ENCODE data around the gene MIEF1.
A peak's percentile ranks its signal among the peaks of the same experiment; 100 is the strongest.

Gene MIEF1

DNA sequence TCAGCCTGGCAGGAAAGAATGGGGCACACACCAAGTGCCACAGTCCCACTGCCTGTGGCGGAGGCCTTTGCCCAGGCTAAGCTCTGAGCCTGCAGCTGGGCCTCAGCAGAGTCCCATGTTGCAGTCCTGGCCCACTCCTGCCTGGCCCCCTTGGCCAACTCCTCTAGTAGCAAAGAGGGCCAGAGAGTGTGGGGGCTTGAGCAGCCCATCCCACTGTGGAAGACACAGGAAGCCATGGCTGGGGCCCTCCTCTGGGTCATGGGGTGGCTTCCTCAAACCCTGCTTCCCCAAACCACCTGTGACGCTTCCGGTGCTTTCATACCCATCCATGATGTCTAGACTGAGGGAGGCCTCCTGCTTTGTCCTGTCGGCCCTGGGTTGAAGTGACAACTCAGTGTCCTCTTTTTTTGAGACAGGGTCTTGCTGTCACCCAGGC lies 24.7 kb downstream of the MIEF1 start:
- H3K27me3 ChIP-seq (ENCODE audit: insufficient read depth, low read length) = no peaks in the 10 kb centered on the region
- peaks cover 60% of the 10 kb centered on the region for H3K36me3 ChIP-seq (ENCODE audit: insufficient read depth, low read length)
- H3K27ac ChIP-seq (ENCODE audit: low read depth, low read length) = peak overlapping the region; percentile 55; the same call in 1 of the 2 replicates
- H3K9me3 ChIP-seq (ENCODE audit: insufficient read depth, low read depth, low read length) = no peaks in the 10 kb centered on the region
- peaks cover 16% of the 10 kb centered on the region for H3K4me1 ChIP-seq (ENCODE audit: insufficient read depth, low read length)
- no peak overlapping the region for H3K9ac ChIP-seq (ENCODE audit: low read depth, low read length)
- 86% methylated on average over 4 of the region's 4 CpGs for WGBS
- no peak overlapping the region for H3K4me3 ChIP-seq (ENCODE audit: low read length)

DNA sequence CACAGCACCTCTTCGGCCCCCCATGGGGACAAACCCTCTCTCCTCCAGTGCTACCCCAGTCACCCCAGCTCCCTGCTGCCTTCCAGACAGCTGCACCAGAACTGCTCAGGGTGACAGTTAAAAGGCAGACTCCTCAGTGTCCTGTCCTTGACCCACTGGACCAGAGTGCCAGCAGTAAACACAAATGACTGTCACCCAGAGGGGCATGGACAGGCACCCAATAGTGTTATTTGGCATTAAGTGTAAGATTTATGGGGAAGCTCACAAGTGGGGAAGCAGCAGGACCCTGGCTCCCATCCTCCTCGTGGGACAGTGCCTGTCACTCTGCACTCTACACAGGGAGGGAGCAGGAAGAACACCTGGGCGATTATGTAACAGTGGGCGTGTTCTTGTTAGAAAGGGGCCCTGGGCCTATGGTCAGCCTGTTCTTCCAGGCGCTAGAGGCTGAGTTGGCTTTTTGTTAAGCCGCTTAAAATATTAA lies 25.4 kb downstream of the MIEF1 start:
- H3K27ac ChIP-seq (ENCODE audit: low read depth, low read length) = no peak overlapping the region
- no peak overlapping the region for H3K4me3 ChIP-seq (ENCODE audit: low read length)
- H3K4me1 ChIP-seq (ENCODE audit: insufficient read depth, low read length) = peaks cover 16% of the 10 kb centered on the region
- H3K27me3 ChIP-seq (ENCODE audit: insufficient read depth, low read length) = no peaks in the 10 kb centered on the region
- no peaks in the 10 kb centered on the region for H3K9me3 ChIP-seq (ENCODE audit: insufficient read depth, low read depth, low read length)
- H3K36me3 ChIP-seq (ENCODE audit: insufficient read depth, low read length) = peaks cover 53% of the 10 kb centered on the region
- 78% methylated on average over 6 of the region's 6 CpGs for WGBS
- H3K9ac ChIP-seq (ENCODE audit: low read depth, low read length) = no peak overlapping the region

DNA sequence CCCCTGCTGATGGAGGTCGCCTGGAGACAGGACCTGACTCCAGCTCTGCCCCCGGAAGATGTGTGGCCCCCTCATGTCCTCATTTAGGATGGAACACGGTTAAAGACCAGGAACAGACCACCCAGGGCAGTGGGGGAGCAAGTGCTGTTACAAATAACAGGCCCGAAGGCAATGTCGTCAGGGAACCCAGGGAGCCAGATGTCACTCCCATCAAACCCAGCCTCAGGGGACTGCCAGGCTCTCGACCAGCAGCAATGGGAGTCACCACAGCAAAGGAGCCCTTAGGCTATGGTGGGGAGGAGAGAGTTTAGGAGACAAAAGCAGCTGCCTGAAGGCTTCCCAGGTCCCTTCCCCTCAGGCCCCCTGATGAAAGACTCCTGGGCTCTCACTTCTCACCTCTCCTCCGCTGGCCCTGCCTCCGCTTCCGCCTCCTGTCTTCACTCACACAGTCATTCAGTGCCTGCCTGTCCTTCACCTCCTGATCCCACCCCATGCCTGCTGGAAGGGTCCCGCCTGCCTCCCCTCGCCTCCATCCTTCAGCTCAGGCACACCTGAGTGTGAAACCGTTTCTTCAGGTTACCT lies 26.1 kb downstream of the MIEF1 start:
- 77% methylated on average over 12 of the region's 12 CpGs for WGBS
- H3K4me1 ChIP-seq (ENCODE audit: insufficient read depth, low read length) = peaks cover 18% of the 10 kb centered on the region
- no peaks in the 10 kb centered on the region for H3K9me3 ChIP-seq (ENCODE audit: insufficient read depth, low read depth, low read length)
- H3K27me3 ChIP-seq (ENCODE audit: insufficient read depth, low read length) = no peaks in the 10 kb centered on the region
- H3K27ac ChIP-seq (ENCODE audit: low read depth, low read length) = no peak overlapping the region
- no peak overlapping the region for H3K4me3 ChIP-seq (ENCODE audit: low read length)
- H3K9ac ChIP-seq (ENCODE audit: low read depth, low read length) = no peak overlapping the region
- peaks cover 46% of the 10 kb centered on the region for H3K36me3 ChIP-seq (ENCODE audit: insufficient read depth, low read length)

DNA sequence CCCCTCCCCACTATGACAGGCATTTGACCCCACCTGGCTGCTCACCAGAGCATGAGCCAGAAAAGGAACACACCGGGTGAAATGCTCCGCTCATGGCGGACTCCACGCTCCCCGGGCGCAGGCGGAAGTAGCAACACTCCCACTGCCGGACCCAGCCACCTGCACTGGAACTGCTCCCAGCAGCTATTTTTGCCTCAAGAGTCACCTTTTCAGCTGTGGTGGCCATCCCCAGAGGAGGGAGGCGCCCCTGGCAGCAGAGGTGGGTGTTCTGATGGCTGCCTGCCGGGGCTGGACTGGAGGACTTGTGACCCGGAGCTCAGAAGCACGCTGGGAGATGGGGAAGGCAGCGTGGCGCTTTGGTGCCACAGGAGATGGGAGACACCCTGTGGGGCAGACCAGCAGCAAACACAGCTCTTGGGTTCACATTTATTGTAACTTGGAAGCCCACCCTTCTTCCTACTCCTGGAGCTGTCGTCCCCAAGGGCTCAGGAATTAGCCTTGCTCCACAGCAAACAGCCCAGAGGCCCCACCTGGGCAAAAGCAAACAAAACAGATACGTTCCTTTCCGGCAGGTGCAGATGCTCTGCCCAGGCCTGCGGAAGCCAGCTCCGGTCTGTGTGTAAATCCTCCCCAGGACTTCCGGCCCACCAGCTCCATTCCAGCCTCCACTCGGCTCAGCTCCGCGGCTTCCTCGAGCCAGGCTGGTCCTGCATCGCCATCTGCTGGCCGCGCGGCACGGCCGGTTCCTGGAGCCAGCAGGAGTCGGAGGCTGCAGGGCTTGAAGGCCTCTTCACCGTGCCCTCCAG lies 26.8 kb downstream of the MIEF1 start:
- H3K9ac ChIP-seq (ENCODE audit: low read depth, low read length) = no peak overlapping the region
- H3K4me3 ChIP-seq (ENCODE audit: low read length) = no peak overlapping the region
- no peaks in the 10 kb centered on the region for H3K9me3 ChIP-seq (ENCODE audit: insufficient read depth, low read depth, low read length)
- 50% methylated on average over 32 of the region's 32 CpGs for WGBS
- peaks cover 21% of the 10 kb centered on the region for H3K4me1 ChIP-seq (ENCODE audit: insufficient read depth, low read length)
- H3K27me3 ChIP-seq (ENCODE audit: insufficient read depth, low read length) = no peaks in the 10 kb centered on the region
- peak overlapping the region; percentile 1; the same call in 1 of the 2 replicates for H3K27ac ChIP-seq (ENCODE audit: low read depth, low read length)
- peaks cover 42% of the 10 kb centered on the region for H3K36me3 ChIP-seq (ENCODE audit: insufficient read depth, low read length)

DNA sequence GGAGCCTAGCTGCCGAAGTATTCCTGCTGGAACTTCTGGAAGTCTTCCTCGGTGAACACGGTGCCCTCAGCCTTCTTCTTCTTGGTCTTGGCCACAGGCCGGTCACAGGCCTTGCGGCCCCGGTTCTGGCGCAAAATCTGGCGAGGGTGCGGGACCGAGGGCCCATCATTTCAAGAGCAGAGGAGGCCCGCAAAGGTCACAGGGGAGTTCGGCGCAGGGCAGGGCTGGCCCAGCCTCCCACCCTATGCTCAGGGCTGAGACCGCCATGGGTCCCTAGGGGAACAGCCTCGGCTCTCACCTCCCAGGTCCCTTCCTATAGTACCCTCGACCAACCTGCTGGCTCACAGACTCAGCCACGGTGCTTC lies 27.4 kb downstream of the MIEF1 start:
- Histone ChIP-seq H3K27me3 (ENCODE audit: insufficient read depth, low read length) (no peaks in the 10 kb centered on the region), H3K9me3 (ENCODE audit: insufficient read depth, low read depth, low read length) (no peaks in the 10 kb centered on the region), H3K27ac (ENCODE audit: low read depth, low read length) (peak overlapping the region; percentile 1; the same call in 1 of the 2 replicates), H3K9ac (ENCODE audit: low read depth, low read length) (no peak overlapping the region), H3K36me3 (ENCODE audit: insufficient read depth, low read length) (peaks cover 37% of the 10 kb centered on the region), H3K4me1 (ENCODE audit: insufficient read depth, low read length) (peaks cover 26% of the 10 kb centered on the region), H3K4me3 (ENCODE audit: low read length) (no peak overlapping the region)
- 75% methylated on average over 17 of the region's 17 CpGs for WGBS

DNA sequence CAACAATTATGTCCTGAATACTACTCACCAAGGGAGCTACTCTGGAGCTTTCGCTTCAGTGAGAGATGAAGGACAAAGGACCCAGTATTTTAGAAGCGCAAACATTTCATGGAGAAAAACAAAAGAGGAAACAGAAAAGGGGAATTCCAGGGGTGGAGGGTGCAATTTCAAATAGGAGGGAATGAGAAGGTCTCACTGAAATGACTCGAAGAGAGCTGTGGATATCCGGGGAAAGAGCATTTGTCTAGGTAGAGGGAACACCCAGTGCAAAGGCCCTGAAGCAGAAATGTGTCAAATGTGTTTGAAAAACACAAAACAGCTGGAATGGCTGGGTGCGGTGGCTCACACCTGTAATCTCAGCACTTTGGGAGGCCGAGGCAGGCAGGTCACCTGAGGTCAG lies 28.0 kb downstream of the MIEF1 start:
- Histone ChIP-seq H3K9me3 (ENCODE audit: insufficient read depth, low read depth, low read length) (no peaks in the 10 kb centered on the region), H3K36me3 (ENCODE audit: insufficient read depth, low read length) (peaks cover 32% of the 10 kb centered on the region), H3K27me3 (ENCODE audit: insufficient read depth, low read length) (no peaks in the 10 kb centered on the region), H3K4me3 (ENCODE audit: low read length) (no peak overlapping the region), H3K27ac (ENCODE audit: low read depth, low read length) (no peak overlapping the region), H3K9ac (ENCODE audit: low read depth, low read length) (no peak overlapping the region), H3K4me1 (ENCODE audit: insufficient read depth, low read length) (peaks cover 30% of the 10 kb centered on the region)
- WGBS = 95% methylated on average over 6 of the region's 6 CpGs

DNA sequence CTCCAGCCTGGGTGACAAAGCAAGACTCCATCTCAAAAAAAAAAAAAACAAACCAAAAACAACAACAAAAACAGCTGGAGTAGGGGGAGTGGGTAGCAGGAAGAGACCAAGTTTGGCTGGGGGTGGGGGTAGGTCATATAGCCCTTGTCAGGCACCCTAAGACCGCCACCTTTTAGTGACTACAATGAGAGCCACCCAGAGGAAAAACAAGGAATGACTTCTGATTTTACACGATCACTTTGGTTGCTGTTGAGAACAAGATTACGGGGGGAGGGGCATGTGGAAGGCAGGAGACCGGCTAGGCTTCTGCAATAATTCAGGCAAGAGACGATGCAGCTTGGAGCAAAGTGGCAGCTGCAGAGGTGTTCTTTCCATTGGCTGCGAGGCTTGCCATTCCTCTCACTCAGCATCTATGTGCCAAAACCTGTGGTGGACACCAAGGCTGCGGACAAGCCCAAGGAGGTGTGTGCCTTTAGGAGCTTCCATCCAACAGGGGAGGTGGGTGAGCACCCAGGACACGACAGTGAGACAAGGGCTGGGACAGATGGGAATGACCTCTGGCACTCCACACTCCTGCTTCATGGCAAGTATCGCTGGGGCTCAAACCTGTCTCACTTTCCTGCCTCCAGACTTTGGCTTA lies 28.7 kb downstream of the MIEF1 start:
- Histone ChIP-seq H3K27me3 (ENCODE audit: insufficient read depth, low read length) (no peaks in the 10 kb centered on the region), H3K4me3 (ENCODE audit: low read length) (peak overlapping the region; percentile 16), H3K4me1 (ENCODE audit: insufficient read depth, low read length) (peaks cover 36% of the 10 kb centered on the region), H3K9ac (ENCODE audit: low read depth, low read length) (no peak overlapping the region), H3K9me3 (ENCODE audit: insufficient read depth, low read depth, low read length) (no peaks in the 10 kb centered on the region), H3K36me3 (ENCODE audit: insufficient read depth, low read length) (peaks cover 27% of the 10 kb centered on the region), H3K27ac (ENCODE audit: low read depth, low read length) (no peak overlapping the region)
- WGBS = 75% methylated on average over 9 of the region's 9 CpGs

DNA sequence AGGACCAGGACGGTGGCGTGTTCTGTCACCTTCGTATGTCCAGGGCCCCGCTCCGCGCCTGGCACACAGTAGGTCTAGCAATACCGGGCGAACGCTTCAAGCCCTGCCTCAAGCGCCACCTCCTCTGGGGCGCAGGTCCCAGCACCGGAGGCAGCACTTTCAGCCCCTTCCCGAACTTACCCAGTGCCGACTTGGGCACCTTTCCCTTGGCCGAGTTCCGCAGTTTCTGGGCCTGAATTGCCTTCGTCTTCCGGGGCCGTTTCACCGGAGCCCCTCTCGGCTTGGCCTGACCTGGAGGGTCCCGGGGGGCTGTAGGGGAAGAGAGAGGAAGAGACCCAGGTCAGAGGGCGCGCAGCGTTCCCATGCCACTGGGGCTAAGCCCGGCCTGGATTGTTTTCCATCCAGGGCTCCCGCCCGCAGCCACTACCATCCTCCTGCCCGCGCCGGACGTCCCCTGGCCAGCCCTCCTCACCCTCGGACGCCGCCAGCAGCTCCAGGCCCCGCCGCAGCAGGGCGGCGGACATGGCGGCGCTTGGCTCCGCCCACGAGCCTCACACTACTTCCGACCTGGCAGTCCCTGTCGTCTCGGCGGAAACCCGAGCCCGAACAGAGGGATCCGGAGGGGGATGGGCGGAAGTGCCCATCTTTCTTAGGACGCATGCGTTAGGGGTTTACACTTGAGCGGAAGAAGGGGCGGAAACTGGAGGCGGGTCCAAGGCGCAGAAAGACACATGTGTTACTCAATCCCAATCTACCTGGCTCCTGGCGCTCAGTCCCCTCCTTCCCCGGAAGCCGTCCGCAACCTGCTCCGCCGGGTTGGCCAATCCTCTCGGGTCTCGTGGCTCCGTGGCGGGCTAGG lies 30.4 kb downstream of the MIEF1 start, which contains the start of gene RPS19BP1:
RPS19BP1 (minus strand) TSS at position 534 of the 859 bp plus-strand sequence; CDS start at position 524, 10 bp downstream.
- peak within 1 kb of the TSS; percentile 94 for H3K4me3 ChIP-seq (ENCODE audit: low read length)
- H3K9ac ChIP-seq (ENCODE audit: low read depth, low read length) = peak within 1 kb of the TSS; percentile 87
- under 1% methylated on average over 67 of the region's 67 CpGs for WGBS
- H3K4me1 ChIP-seq (ENCODE audit: insufficient read depth, low read length) = peaks cover 36% of the 10 kb centered on the region
- H3K9me3 ChIP-seq (ENCODE audit: insufficient read depth, low read depth, low read length) = no peaks in the 10 kb centered on the region
- peaks cover 27% of the 10 kb centered on the region for H3K36me3 ChIP-seq (ENCODE audit: insufficient read depth, low read length)
- H3K27me3 ChIP-seq (ENCODE audit: insufficient read depth, low read length) = no peaks in the 10 kb centered on the region
- H3K27ac ChIP-seq (ENCODE audit: low read depth, low read length) = peak within 1 kb of the TSS; percentile 79

DNA sequence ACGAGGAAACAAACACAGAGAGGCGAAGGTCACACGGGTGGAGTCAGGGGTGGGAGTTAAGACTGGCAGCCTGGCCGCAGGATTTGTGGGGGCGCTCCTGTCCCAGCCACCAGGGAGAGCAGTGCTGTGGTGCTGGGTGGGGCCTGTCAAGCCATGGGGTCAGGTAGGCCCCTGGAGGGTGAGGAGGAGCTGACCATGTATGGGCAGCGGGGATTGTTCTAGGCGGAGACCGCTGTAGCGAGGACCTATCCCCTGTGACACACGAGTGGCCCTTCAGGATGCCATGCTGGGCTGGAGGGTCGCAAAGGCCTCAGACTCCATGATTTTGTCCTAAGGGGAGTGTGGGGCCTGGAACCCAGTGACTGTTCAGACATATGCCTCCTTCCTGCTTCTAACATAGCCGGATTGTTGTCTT lies 32.0 kb downstream of the MIEF1 start:
- no peaks in the 10 kb centered on the region for H3K27me3 ChIP-seq (ENCODE audit: insufficient read depth, low read length)
- H3K4me3 ChIP-seq (ENCODE audit: low read length) = peak overlapping the region; percentile 45; the same call in 1 of the 2 replicates
- H3K36me3 ChIP-seq (ENCODE audit: insufficient read depth, low read length) = peaks cover 18% of the 10 kb centered on the region
- WGBS = 78% methylated on average over 12 of the region's 12 CpGs
- peak overlapping the region; percentile 47; the same call in 1 of the 2 replicates for H3K27ac ChIP-seq (ENCODE audit: low read depth, low read length)
- H3K4me1 ChIP-seq (ENCODE audit: insufficient read depth, low read length) = peaks cover 36% of the 10 kb centered on the region
- peak overlapping the region; percentile 59; the same call in 1 of the 2 replicates for H3K9ac ChIP-seq (ENCODE audit: low read depth, low read length)
- no peaks in the 10 kb centered on the region for H3K9me3 ChIP-seq (ENCODE audit: insufficient read depth, low read depth, low read length)

DNA sequence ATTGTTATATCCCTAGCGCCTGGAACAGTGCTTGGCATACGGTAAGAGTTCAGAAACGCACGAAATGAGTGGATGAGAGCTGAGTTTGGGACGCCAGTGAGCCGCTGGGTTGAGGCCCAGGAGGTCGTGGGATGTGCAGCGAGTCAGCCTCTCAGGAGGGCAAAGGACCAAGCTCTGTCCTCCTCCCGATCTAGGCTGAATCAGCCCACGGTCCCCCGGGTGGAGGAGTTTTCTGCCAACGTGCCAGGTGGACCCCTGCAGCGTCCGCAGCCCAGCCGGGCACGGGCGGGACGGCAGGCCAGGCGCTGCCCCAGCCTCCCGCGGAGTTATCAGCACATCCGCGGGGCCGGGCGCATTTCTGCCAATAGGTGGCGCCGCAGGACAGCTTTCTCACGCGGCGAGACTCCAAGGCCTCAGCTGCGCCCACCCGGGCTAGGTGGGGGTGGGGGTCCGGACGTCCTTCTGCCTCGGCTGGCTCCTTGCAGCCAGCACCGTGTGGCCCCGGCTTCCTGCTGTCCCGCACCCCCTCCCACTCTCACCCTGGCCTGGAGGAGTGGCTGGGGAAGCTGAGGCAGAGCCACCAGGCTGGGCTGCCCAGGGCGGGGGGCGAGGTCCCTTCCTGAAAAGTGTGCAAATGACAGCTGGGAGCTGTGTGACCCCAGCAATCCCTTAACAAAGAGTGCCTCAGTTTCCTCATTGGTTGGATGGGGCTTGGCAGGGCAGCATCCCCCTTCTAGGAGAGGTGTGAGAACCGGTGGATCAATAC lies 32.7 kb downstream of the MIEF1 start:
- 11% methylated on average over 39 of the region's 41 CpGs for WGBS
- no peaks in the 10 kb centered on the region for H3K27me3 ChIP-seq (ENCODE audit: insufficient read depth, low read length)
- no peaks in the 10 kb centered on the region for H3K9me3 ChIP-seq (ENCODE audit: insufficient read depth, low read depth, low read length)
- peak overlapping the region; percentile 45 for H3K4me3 ChIP-seq (ENCODE audit: low read length)
- peak overlapping the region; percentile 47; the same call in 1 of the 2 replicates for H3K27ac ChIP-seq (ENCODE audit: low read depth, low read length)
- H3K9ac ChIP-seq (ENCODE audit: low read depth, low read length) = peak overlapping the region; percentile 59
- H3K36me3 ChIP-seq (ENCODE audit: insufficient read depth, low read length) = peaks cover 13% of the 10 kb centered on the region
- peaks cover 36% of the 10 kb centered on the region for H3K4me1 ChIP-seq (ENCODE audit: insufficient read depth, low read length)

Data from HUES64 (cell line).